Panc1 (cell line): ENCODE data around the gene HMX1. TPM values are rescaled to one million over a fixed set of nuclear protein-coding genes. Genes with fewer than 3 reads are reported as not detected.

ENCODE experiments used
- ATAC-seq: fragments of 200-7000 bp; cut with Tn5 transposase; 2 replicates; pipeline ENCODE4 v1.9.1; 2020; ENCODE audit warnings: mild to moderate bottlenecking, moderate library complexity
- BruUV-seq: library from RNA; stranded (reverse); fragments of 400-500 nt; replicated peaks from 2 replicates; lab custom pipeline; 2021; lab: Mats Ljungman, UMichigan
- CTCF ChIA-PET: fragments of 300-600 bp; sonication (Branson Sonifier 250); formaldehyde crosslinking; loops from one replicate; lab custom pipeline; 2022; ENCODE audit warnings: antibody characterized with exemption; lab: Charles Lee
- POLR2A ChIA-PET: fragments of 300-600 bp; sonication (Branson Sonifier 250); formaldehyde crosslinking; loops from one replicate; lab custom pipeline; 2022; ENCODE audit warnings: antibody characterized with exemption; lab: Charles Lee
- DNase-seq: peaks from one replicate; pipeline ENCODE4 v3.0.0-alpha.2; 2010; ENCODE audit warnings: low read depth, low spot score
- H3K27ac ChIP-seq: 2 replicates; pipeline ENCODE4 v1.5.1; 2011; ENCODE audit warnings: mild to moderate bottlenecking, low read length, inconsistent platforms
- H3K27me3 ChIP-seq: fragments of 200-500 bp; sonication (Bioruptor generic); 2 replicates; pipeline ENCODE4 v1.6.0; 2014; ENCODE audit warnings: low read length, inconsistent platforms; ENCODE audit not compliant: control insufficient read depth, insufficient read depth
- H3K36me3 ChIP-seq: fragments of 200-500 bp; sonication (Bioruptor generic); 2 replicates; pipeline ENCODE4 v1.5.1; 2014; ENCODE audit warnings: inconsistent platforms, mild to moderate bottlenecking, low read length, moderate library complexity; ENCODE audit not compliant: control insufficient read depth, insufficient read depth
- H3K4me1 ChIP-seq: 2 replicates; pipeline ENCODE4 v1.5.1; 2011; ENCODE audit warnings: inconsistent platforms, mild to moderate bottlenecking, low read length, moderate library complexity; ENCODE audit not compliant: control insufficient read depth, insufficient read depth
- H3K4me3 ChIP-seq, 2 experiments: 2 replicates each; pipeline ENCODE4 v1.5.1; 2011 to 2012; ENCODE audit warnings: low read depth in 2 of 2, low read length in 2 of 2, mild to moderate bottlenecking in 2 of 2, inconsistent platforms in 1 of 2, moderate library complexity in 1 of 2
- H3K9me3 ChIP-seq: fragments of 200-500 bp; sonication (Bioruptor generic); 2 replicates; pipeline ENCODE4 v1.5.1; 2014; ENCODE audit warnings: low read depth, mild to moderate bottlenecking, inconsistent platforms, low read length, moderate library complexity; ENCODE audit not compliant: control insufficient read depth, insufficient read depth
- CTCF ChIP-seq: fragments of 450-650 bp; IDR thresholded peaks from 2 replicates; pipeline ENCODE4 v1.5.1; 2017; ENCODE audit warnings: mild to moderate bottlenecking
- POLR2AphosphoS5 ChIP-seq: IDR thresholded peaks from 2 replicates; pipeline ENCODE4 v1.6.1; 2012; ENCODE audit warnings: mild to moderate bottlenecking, low read depth, low read length, moderate library complexity
- REST ChIP-seq, 2 experiments: IDR thresholded peaks; 2 replicates each; pipeline ENCODE4 v1.6.1; 2011 to 2012; ENCODE audit warnings: low read depth in 2 of 2, control low read depth in 1 of 2, low read length in 1 of 2, mild to moderate bottlenecking in 1 of 2, moderate library complexity in 1 of 2; ENCODE audit not compliant: insufficient read depth in 1 of 2
- SIN3A ChIP-seq: IDR thresholded peaks from 2 replicates; pipeline ENCODE4 v1.6.1; 2012; ENCODE audit warnings: low read depth, mild to moderate bottlenecking, low read length, moderate library complexity, borderline replicate concordance; ENCODE audit not compliant: insufficient read depth
- TCF7L2 ChIP-seq: IDR thresholded peaks from 2 replicates; pipeline ENCODE4 v1.6.1; 2011; ENCODE audit warnings: mild to moderate bottlenecking, low read depth, low read length, inconsistent platforms
- in situ Hi-C: cut with HindIII; loops from 2 replicates; pipeline ENCODE4 v1.10.0; 2016; ENCODE audit warnings: low sequenced_read_pairs, low pct_unique_long_range_greater_than_20kb
- intact Hi-C: fragments of 100-400 bp; cut with micrococcal nuclease; formaldehyde crosslinking; loops from one replicate; pipeline ENCODE4 v1.10.0; 2022; ENCODE audit not compliant: unreplicated experiment
- total RNA-seq: library from RNA; stranded (reverse); gene quantifications from one replicate; pipeline ENCODE4 v1.2.1, GENCODE V29; 2021; ENCODE audit not compliant: unreplicated experiment

The HMX1 gene
- total RNA-seq, 1 experiment from 2014 or later = not detected

GRCh38 chr4:8869002-8869897, 2.4 kb downstream of the HMX1 start:
- no TSS peak for BruUV-seq
- no peak overlapping the region for H3K4me3 ChIP-seq
- H3K36me3 ChIP-seq = no peaks in the 10 kb centered on the region
- ATAC-seq (no peak), DNase-seq (no peak)
- no peak overlapping the region for H3K27ac ChIP-seq
- H3K4me1 ChIP-seq = no peaks in the 10 kb centered on the region
- intact Hi-C loops (no loop called here), in situ Hi-C loops (no loop called here)
- TF ChIP-seq POLR2AphosphoS5 (no peak), REST (IDR thresholded peaks at IDR 0.05; ENCODE audit: insufficient read depth in 1 of 2, low read depth in 2 of 2, low read length in 1 of 2) (no peak), TCF7L2 (no peak), SIN3A (no peak), CTCF (no peak)
- CTCF ChIA-PET = no interaction called here
- no peaks in the 10 kb centered on the region for H3K9me3 ChIP-seq
- no peaks in the 10 kb centered on the region for H3K27me3 ChIP-seq
- POLR2A ChIA-PET = no interaction called here

GRCh38 chr4:8868321-8869001, 3.2 kb downstream of the HMX1 start:
- DNase-seq (no peak), ATAC-seq (no peak)
- no TSS peak for BruUV-seq
- ChIA-PET CTCF (no interaction called here), POLR2A (no interaction called here)
- Histone ChIP-seq H3K4me1 (no peaks in the 10 kb centered on the region), H3K9me3 (no peaks in the 10 kb centered on the region), H3K27me3 (no peaks in the 10 kb centered on the region), H3K36me3 (no peaks in the 10 kb centered on the region), H3K27ac (no peak overlapping the region), H3K4me3 (no peak overlapping the region)
- intact Hi-C loops = no loop called here
- no peak for TF ChIP-seq POLR2AphosphoS5
- no peak for TF ChIP-seq CTCF
- no peak for TF ChIP-seq TCF7L2
- no peak for TF ChIP-seq REST (IDR thresholded peaks at IDR 0.05; ENCODE audit: insufficient read depth in 1 of 2, low read depth in 2 of 2, low read length in 1 of 2)
- no peak for TF ChIP-seq SIN3A
- in situ Hi-C loops = no loop called here
